Peyer's patch (tissue), 4 donors: ENCODE results near the gene RNLS. TPM values are rescaled to one million over a fixed set of nuclear protein-coding genes. Genes with fewer than 3 reads are reported as not detected.

Experiments
- DNase-seq, 3 donors: peaks; one replicate each; pipeline ENCODE4 v3.0.0-alpha.2; 2017 to 2019
- H3K27ac ChIP-seq, 4 donors: fragments of 200-600 bp; sonication (generic); one replicate each; pipeline ENCODE4 v1.5.1; 2016 to 2019
- H3K27me3 ChIP-seq, 2 donors: fragments of 200-600 bp; sonication (generic); one replicate each; pipeline ENCODE4 v1.5.1; 2019
- H3K36me3 ChIP-seq, 3 donors: fragments of 200-600 bp; sonication (generic); one replicate each; pipeline ENCODE4 v1.5.1; 2016 to 2019
- H3K4me1 ChIP-seq, 4 donors: fragments of 200-600 bp; sonication (generic); one replicate each; pipeline ENCODE4 v1.5.1; 2016 to 2019
- H3K4me3 ChIP-seq, 4 donors: fragments of 200-600 bp; sonication (generic); 1 replicate in 3 of 4; 2 replicates in 1 of 4; pipeline ENCODE4 v1.5.1; 2016 to 2019; ENCODE audit warnings: mild to moderate bottlenecking in 1 of 4
- H3K9me3 ChIP-seq, 4 donors: fragments of 200-600 bp; sonication (generic); one replicate each; pipeline ENCODE4 v1.5.1; 2016 to 2019; ENCODE audit warnings: mild to moderate bottlenecking in 1 of 4
- POLR2A ChIP-seq, 2 donors: fragments of 450-650 bp; IDR thresholded peaks; one replicate each; pipeline ENCODE4 v1.5.1; 2017; ENCODE audit warnings: antibody characterized with exemption in 2 of 2, mild to moderate bottlenecking in 2 of 2, moderate library complexity in 2 of 2
- total RNA-seq, 4 donors: library from RNA; depleted of rRNA; stranded (reverse); fragments of >200 nt; gene quantifications; one replicate each; pipeline ENCODE4 v1.1.0, GENCODE V29; 2016
- TF ChIP-seq, protein P1 (sequence below), 6 experiments: fragments of 450-650 bp in 4 of 6; fragments of 200-600 bp in 2 of 6; sonication (generic) in 1 of 6; IDR thresholded peaks; one replicate each; pipeline ENCODE4 v1.5.1; 2017 to 2019; ENCODE audit warnings: antibody characterized with exemption in 6 of 6, mild to moderate bottlenecking in 3 of 6, moderate library complexity in 1 of 6

The RNLS gene
- total RNA-seq, 4 donors from 2014 or later = 4.1 to 29.6 (median 22.6) TPM

DNA sequence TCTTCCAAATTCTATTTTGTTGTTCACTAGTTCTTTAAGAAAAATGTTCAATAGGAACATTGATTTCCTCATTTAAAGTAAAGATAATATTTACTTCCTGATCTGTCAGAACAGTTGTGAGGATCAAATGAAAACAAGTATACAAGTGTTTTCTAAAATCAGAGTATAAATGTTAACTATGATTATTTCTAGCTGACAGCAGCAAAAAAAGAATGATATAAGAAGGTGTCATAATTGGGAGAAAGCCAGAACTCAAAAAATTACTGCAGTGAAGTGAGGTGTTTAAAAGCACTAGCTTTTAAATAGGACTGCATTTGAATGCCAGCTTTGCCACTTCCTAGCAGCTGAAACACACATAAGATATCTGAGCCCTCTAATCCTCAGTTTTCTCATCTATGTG, 283.3 kb downstream of the RNLS start:
- no peak overlapping the region for H3K27ac ChIP-seq
- H3K4me1 ChIP-seq = no peaks in the 10 kb centered on the region
- H3K27me3 ChIP-seq = no peaks in the 10 kb centered on the region
- DNase-seq = no peak
- no peak overlapping the region for H3K4me3 ChIP-seq
- no peak for TF ChIP-seq POLR2A (IDR thresholded peaks at IDR 0.05)
- TF ChIP-seq, protein P1, sequence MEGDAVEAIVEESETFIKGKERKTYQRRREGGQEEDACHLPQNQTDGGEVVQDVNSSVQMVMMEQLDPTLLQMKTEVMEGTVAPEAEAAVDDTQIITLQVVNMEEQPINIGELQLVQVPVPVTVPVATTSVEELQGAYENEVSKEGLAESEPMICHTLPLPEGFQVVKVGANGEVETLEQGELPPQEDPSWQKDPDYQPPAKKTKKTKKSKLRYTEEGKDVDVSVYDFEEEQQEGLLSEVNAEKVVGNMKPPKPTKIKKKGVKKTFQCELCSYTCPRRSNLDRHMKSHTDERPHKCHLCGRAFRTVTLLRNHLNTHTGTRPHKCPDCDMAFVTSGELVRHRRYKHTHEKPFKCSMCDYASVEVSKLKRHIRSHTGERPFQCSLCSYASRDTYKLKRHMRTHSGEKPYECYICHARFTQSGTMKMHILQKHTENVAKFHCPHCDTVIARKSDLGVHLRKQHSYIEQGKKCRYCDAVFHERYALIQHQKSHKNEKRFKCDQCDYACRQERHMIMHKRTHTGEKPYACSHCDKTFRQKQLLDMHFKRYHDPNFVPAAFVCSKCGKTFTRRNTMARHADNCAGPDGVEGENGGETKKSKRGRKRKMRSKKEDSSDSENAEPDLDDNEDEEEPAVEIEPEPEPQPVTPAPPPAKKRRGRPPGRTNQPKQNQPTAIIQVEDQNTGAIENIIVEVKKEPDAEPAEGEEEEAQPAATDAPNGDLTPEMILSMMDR (IDR thresholded peaks at IDR 0.05) = no peak
- H3K9me3 ChIP-seq = no peaks in the 10 kb centered on the region
- no peaks in the 10 kb centered on the region for H3K36me3 ChIP-seq

DNA sequence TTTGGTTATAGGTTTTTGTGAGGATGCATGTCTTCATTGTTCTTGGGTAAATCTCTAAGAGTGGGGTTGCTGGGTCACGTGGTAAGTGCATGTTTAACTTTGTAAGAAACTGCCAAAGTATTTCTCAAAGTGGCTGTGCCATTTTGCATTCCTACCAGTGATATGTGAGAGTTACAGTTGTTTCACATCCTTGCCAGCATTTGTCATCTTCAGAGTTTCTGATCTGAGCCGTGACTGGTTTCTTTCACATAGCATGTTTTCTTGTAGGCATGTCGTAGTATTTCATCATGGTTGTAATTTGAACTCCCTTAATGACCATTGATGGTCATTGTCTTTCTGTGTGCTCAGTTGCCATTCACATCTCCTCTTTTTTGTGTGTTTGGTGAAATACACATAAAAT, 286.0 kb downstream of the RNLS start:
- Histone ChIP-seq H3K27ac (no peak overlapping the region), H3K27me3 (no peaks in the 10 kb centered on the region), H3K9me3 (no peaks in the 10 kb centered on the region), H3K36me3 (no peaks in the 10 kb centered on the region), H3K4me1 (no peaks in the 10 kb centered on the region), H3K4me3 (no peak overlapping the region)
- no peak for DNase-seq
- TF ChIP-seq, protein P1 (IDR thresholded peaks at IDR 0.05) = no peak
- TF ChIP-seq POLR2A (IDR thresholded peaks at IDR 0.05) = no peak

DNA sequence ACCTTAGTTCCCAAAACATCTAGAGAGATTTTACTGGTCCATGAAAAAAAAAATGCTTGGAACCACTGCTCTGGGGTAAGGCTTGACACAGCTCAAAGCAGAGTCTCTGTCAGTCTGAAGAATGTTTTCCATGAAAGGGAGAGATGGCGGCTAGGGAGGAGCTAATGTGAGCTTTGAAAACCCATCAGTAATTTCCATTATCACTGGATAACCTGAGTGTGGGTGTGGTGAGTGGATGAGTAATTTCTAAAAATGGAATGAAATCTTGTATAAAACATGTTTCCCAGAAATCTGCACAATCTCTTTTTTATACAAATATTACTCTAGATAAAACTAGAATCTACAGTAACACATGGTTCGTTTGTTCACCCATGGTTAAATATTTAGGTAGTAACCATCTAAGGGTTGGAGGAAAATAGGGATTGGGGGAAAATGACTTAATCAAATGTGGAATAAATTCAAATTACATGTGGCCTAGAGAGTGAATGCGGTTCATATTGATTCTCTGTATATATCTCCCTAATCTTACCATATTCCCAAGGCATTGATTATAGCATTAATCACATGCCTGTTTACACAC, 289.4 kb downstream of the RNLS start:
- TF ChIP-seq, protein P1 (IDR thresholded peaks at IDR 0.05) = no peak
- no peak for TF ChIP-seq POLR2A (IDR thresholded peaks at IDR 0.05)
- Histone ChIP-seq H3K9me3 (no peaks in the 10 kb centered on the region), H3K27me3 (no peaks in the 10 kb centered on the region), H3K4me3 (no peak overlapping the region), H3K36me3 (no peaks in the 10 kb centered on the region), H3K4me1 (no peaks in the 10 kb centered on the region), H3K27ac (no peak overlapping the region)
- no peak for DNase-seq

DNA sequence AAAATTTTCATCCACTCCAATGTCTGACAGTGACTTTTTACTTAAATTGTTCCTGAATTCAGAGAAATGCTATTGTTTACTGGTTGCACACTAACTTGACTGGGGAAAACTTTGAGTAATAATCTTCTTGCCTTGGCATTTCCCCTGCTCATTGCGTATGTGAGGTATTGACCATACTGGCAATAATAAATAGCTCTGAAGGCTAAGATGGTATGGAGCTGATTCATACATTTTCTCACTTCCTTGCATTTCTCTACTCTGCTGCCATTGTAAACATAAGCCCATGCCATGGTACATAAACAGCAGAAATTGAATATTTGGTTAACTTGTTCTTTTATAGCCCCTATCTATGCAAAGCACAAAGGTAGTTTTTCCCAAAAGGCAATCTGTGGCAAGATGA, 290.0 kb downstream of the RNLS start:
- H3K36me3 ChIP-seq = no peaks in the 10 kb centered on the region
- TF ChIP-seq, protein P1 (IDR thresholded peaks at IDR 0.05) = no peak
- TF ChIP-seq POLR2A (IDR thresholded peaks at IDR 0.05) = no peak
- H3K9me3 ChIP-seq = no peaks in the 10 kb centered on the region
- H3K4me3 ChIP-seq = no peak overlapping the region
- DNase-seq = no peak
- H3K27ac ChIP-seq = no peak overlapping the region
- no peaks in the 10 kb centered on the region for H3K27me3 ChIP-seq
- no peaks in the 10 kb centered on the region for H3K4me1 ChIP-seq

DNA sequence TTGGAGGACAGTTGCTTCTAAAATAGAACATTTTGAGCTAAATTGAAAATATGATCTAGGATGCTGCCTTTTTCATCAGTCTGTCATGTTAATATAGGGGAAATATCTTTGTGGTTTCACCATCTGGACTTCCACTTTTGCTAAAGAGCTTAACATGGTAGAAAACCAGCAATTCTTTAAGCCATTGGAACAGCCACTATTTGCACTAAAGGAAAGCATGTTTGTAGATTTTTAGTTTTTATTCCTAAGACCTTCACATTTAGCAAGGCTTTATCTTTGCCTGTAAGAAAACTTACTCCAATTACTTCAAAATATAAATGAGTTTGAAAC, 291.0 kb downstream of the RNLS start:
- TF ChIP-seq, protein P1 (IDR thresholded peaks at IDR 0.05) = no peak
- no peak for TF ChIP-seq POLR2A (IDR thresholded peaks at IDR 0.05)

More for the DNA sequence above, 291.0 kb downstream of the RNLS start:
- Histone ChIP-seq H3K27ac (no peak overlapping the region), H3K36me3 (no peaks in the 10 kb centered on the region), H3K27me3 (no peaks in the 10 kb centered on the region), H3K4me3 (no peak overlapping the region), H3K9me3 (no peaks in the 10 kb centered on the region), H3K4me1 (no peaks in the 10 kb centered on the region)
- no peak for DNase-seq
